ENCODE data around the gene RNU6-9.

The RNU6-9 gene

DNA sequence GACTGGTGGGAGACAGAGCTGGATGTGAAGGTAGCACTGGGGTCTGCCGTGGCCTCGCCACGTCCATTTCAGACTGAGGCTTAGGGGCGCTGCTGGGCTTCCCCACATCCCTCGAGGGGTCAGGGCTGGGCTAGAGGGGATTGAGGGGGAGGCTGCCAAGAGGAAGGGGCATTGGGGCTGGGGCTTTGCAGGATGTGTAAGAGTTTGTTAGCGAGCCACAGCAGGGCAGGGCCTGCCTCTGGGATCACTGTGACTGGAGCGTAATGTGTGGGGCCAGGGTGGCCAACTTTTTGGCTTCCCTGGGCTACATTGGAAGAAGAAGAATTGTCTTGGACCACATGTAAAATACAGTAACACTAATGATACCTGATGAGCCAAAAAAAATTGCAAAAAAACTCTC is 46.6 kb downstream of the RNU6-9 start:
- Histone ChIP-seq H3K36me3 (peaks cover 41 to 86% (median 68%) of the 10 kb centered on the region in 11 experiments), H3K9ac (peak overlapping the region; percentile 45 to 74 (median 71); a peak in 17 of 22 replicates), H3K4me3 (peak overlapping the region in 5 of 10 experiments; percentile 41 to 61 (median 51); a peak in 6 of 20 replicates), H3K9me3 (replicated peaks in 1 of 11) (peaks cover 0 to 10% (median 6%) of the 10 kb centered on the region in 11 experiments; a peak in 12 of 22 replicates), H4K20me1 (peaks cover 94 to 100% (median 99%) of the 10 kb centered on the region in 11 experiments), H3K4me1 (peaks cover 52 to 100% (median 70%) of the 10 kb centered on the region in 10 experiments), H3K27me3 (no peaks in the 10 kb centered on the region), H3K4me2 (peak overlapping the region; percentile 82 to 97 (median 92)), H3K27ac (peak overlapping the region in 10 of 11 experiments; percentile 34 to 77 (median 69); a peak in 14 of 22 replicates)
- no peak for TF ChIP-seq Cebpa-rat (IDR thresholded peaks at IDR 0.05)

DNA sequence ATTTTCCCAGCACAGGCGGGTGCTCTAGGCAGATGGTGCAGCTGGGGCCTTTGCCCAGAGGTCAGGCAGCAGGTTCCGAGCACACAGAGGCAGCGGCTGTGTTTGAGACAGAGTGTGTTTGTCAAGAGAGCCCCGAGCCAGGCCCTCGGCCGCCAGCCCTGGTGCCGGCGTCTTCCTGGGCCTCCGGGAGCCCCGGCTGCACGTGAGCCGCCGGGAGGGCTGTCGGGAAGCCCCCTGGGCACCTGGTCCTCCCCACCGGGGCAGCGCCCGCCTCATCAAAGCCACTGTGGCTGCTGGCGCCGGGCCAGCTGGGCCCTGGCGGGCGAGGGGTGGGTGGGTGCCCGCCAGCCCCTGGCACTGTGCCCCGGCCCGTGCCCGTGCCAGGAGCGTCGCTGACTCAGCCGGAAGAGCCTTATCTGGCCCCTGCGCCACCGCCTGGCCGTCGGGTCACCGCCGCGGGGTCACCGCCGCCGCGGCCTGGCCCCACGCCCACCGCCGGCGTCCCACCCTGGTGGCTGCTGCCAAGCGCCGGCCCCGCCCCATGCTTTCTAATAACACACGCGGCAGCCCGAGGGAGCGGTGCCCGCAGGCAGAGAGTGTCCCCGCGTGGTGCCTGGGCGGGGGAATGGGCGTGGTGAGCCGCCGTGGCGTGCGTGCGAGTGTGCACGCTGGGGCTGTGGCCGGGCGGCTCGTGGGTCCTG is 47.5 kb downstream of the RNU6-9 start:
- H4K20me1 ChIP-seq: peaks cover 94 to 100% (median 99%) of the 10 kb centered on the region in 11 experiments
- no peak for TF ChIP-seq Cebpa-rat (IDR thresholded peaks at IDR 0.05)
- peak overlapping the region; percentile 34 to 77 (median 69); a peak in 21 of 22 replicates for H3K27ac ChIP-seq
- no peaks in the 10 kb centered on the region for H3K27me3 ChIP-seq
- peaks cover 55 to 100% (median 72%) of the 10 kb centered on the region in 10 experiments for H3K4me1 ChIP-seq
- peak overlapping the region; percentile 82 to 97 (median 92) for H3K4me2 ChIP-seq
- H3K4me3 ChIP-seq: peak overlapping the region; percentile 40 to 61 (median 47)
- H3K9me3 ChIP-seq (replicated peaks in 1 of 11): peaks cover 0 to 10% (median 6%) of the 10 kb centered on the region in 11 experiments; a peak in 12 of 22 replicates
- peak overlapping the region; percentile 45 to 74 (median 71); a peak in 20 of 22 replicates for H3K9ac ChIP-seq
- peaks cover 34 to 86% (median 60%) of the 10 kb centered on the region in 11 experiments for H3K36me3 ChIP-seq

DNA sequence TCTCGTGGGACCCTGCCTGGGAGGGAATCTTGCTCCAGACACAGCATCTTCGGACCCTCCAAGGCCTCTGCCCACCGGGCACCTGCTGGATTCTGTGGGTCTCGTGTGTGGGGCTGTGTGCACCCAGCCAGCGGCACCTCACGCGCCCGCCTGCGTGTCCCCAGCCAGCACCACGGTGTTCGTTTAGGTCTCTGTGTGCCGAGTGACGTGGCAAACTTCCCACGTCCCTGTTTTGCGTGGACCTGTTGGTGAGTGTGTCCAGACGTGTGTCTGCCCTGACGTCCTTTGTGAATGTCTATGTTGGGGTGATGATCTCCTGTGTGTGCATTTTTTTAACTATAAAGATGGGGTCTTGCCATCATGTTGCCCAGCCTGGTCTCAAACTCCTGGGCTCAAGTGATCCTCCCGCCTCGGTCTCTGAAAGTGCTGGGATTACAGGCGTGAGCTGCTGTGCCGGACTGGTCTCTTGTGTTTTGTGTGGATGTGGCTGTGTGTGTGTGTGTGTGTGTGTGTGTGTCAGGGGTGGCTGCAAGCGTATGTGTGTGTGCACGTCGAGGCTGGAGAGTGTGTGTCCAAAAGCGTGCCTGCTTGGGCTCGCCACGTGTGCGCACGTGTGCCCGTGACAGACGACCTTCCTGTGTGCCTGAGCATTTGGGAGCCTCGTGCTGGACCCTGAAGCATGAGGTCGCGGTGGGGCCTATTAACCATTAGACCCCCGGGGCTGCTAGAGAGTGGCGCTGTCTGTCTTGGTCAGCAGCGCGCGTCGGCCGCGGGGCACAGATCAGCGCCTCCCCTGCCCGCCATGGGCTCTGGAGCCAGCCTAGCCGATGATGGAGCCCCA is 48.2 kb downstream of the RNU6-9 start:
- peaks cover 88 to 100% (median 94%) of the 10 kb centered on the region in 11 experiments for H4K20me1 ChIP-seq
- peaks cover 27 to 84% (median 52%) of the 10 kb centered on the region in 11 experiments; a peak in 21 of 22 replicates for H3K36me3 ChIP-seq
- no peak for TF ChIP-seq Cebpa-rat (IDR thresholded peaks at IDR 0.05)
- H3K27ac ChIP-seq: peak overlapping the region in 9 of 11 experiments; percentile 38 to 77 (median 69); a peak in 18 of 22 replicates
- H3K27me3 ChIP-seq: no peaks in the 10 kb centered on the region
- peak overlapping the region; percentile 82 to 97 (median 92) for H3K4me2 ChIP-seq
- H3K9me3 ChIP-seq (replicated peaks in 1 of 11): peaks cover 0 to 10% (median 6%) of the 10 kb centered on the region in 11 experiments; a peak in 12 of 22 replicates
- peak overlapping the region; percentile 40 to 61 (median 47) for H3K4me3 ChIP-seq
- H3K4me1 ChIP-seq: peaks cover 55 to 100% (median 70%) of the 10 kb centered on the region in 10 experiments
- peak overlapping the region; percentile 45 to 74 (median 71); a peak in 20 of 22 replicates for H3K9ac ChIP-seq

GRCh38 chr19:942133-942645 is 48.9 kb downstream of the RNU6-9 start:
- no peak for TF ChIP-seq Cebpa-rat (IDR thresholded peaks at IDR 0.05)
- Histone ChIP-seq H3K27me3 (no peaks in the 10 kb centered on the region), H3K27ac (peak overlapping the region in 3 of 11 experiments; percentile 69 to 77 (median 75); a peak in 4 of 22 replicates), H3K36me3 (peaks cover 21 to 81% (median 45%) of the 10 kb centered on the region in 11 experiments; a peak in 21 of 22 replicates), H3K4me3 (peak overlapping the region in 3 of 10 experiments; percentile 45 to 58 (median 57); a peak in 3 of 20 replicates), H3K4me2 (peak overlapping the region; percentile 82 to 97 (median 92)), H4K20me1 (peaks cover 82 to 100% (median 94%) of the 10 kb centered on the region in 11 experiments), H3K9me3 (replicated peaks in 1 of 11) (peaks cover 0 to 4% (median 3%) of the 10 kb centered on the region in 11 experiments; a peak in 12 of 22 replicates), H3K9ac (peak overlapping the region in 6 of 11 experiments; percentile 70 to 74 (median 73); a peak in 7 of 22 replicates), H3K4me1 (peaks cover 58 to 100% (median 71%) of the 10 kb centered on the region in 10 experiments)
